Stimulated activated CD8-positive, alpha-beta memory T cell treated with anti-CD3 and anti-CD28 coated beads, Interleukin-12 subunit alpha, Interleukin-12 subunit beta, amount 100 ng/mL, for 24 hours (primary cell): ENCODE data around the gene KDM5B.
"Not testable (repeated sequence)": the region's sequence is repeated elsewhere in the genome, so short reads cannot be mapped to it uniquely, and the experiment has no call there.

ENCODE experiments used
- DNase-seq: peaks from one replicate; pipeline ENCODE4 v3.0.0-alpha.2; 2020; ENCODE audit errors: extremely low read depth

KDM5B gene

DNA sequence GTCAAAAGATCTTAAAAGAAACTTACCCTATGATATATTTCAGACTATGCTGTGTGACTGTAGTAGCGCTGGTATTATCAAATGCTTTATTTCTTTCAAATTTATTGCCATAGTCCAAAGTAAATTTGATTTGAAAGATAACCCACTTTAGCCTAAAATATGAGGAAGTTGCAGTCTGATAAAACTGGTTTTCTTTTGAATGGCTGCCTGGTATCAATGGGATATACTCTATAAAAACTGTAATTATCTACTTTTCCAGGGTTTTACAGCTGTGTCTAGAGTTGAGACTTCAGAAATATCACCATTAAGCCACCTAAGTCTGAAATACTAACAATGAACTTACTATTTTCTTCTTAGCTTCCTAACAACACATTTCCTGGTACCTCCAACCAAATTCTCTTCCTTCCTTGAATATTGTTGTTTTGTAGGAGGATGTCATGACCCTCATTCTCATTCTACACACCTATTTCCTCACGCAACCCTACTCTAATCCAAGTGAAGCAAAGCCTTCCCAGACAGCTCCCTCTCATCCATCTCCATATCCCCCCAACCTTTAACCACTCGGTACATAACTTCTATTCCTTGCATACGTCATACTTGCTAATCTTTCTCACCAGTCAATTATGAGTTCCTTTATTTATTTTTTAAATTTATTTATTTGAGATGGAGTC, 17.0 kb downstream of the KDM5B start:
- DNase-seq: no peak

GRCh38 chr1:202788800-202789199, 19.4 kb downstream of the KDM5B start:
- DNase-seq: no peak

DNA sequence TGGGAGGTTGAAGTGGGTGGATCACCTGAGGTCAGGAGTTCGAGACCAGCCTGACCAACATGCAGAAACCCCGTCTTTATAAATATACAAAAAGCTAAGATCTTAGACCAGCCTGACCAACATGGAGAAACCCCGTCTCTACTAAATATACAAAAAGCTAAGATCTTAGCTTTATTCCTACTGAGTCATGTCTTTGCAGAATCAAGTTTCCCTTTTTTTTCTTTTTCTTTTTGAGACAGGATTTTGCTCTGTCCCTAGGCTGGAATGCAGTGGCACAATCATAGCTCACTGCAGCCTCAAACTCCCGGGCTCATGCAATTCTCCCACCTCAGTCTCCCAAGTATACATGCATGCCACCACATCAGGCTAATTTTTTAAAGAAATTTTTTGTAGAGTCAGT, 21.4 kb downstream of the KDM5B start:
- DNase-seq: no peak

GRCh38 chr1:202781180-202781579, 27.0 kb downstream of the KDM5B start:
- DNase-seq: no peak

- DNase-seq: no peak
These were observed 38.1 kb downstream of the KDM5B start for GRCh38 chr1:202770135-202770534.

DNA sequence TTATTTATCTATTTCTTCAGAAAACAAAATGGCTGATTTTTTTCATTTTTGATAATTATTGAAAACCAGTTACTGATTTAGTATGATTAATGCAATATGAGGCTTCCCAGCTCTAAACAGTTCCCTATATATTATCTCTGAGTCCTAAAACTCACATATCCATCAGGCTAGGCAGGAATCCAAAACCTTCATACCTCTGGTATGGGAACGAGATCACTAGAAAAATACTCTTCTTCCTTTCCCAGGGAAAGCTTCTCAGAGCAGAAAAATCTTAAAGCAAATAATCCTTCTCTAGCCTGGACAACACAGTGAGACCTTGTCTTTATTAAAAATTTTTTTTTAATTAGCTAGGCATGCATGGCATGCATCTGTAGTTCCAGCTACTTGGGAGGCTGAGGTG, 42.5 kb downstream of the KDM5B start:
- no peak for DNase-seq

- DNase-seq: no peak
These were observed 46.2 kb downstream of the KDM5B start for GRCh38 chr1:202762019-202762418.

DNA sequence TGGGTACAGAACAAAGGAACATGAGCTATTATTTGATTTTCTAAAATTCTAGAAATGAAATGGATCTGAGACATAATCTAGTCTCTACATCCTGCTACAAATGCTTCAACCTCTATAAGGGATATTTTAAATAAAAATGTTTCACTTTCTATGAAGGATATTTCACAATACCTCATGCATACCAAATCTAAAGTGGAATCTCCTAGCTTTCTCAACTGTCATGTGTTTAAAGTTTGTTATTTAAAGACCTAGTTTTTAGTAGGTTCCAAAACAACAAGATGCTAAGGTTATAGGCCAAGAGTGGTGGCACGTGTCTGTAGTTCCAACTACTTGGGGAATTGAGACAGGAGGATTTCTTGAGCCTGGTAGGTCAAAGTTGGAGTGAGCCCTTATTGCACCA, 47.6 kb downstream of the KDM5B start:
- no peak for DNase-seq

GRCh38 chr1:202756391-202756790, 51.8 kb downstream of the KDM5B start:
- DNase-seq: no peak

GRCh38 chr1:202754293-202754692, 53.9 kb downstream of the KDM5B start:
- DNase-seq: no peak

- no peak for DNase-seq
These were observed 55.4 kb downstream of the KDM5B start for GRCh38 chr1:202752774-202753173.

DNA sequence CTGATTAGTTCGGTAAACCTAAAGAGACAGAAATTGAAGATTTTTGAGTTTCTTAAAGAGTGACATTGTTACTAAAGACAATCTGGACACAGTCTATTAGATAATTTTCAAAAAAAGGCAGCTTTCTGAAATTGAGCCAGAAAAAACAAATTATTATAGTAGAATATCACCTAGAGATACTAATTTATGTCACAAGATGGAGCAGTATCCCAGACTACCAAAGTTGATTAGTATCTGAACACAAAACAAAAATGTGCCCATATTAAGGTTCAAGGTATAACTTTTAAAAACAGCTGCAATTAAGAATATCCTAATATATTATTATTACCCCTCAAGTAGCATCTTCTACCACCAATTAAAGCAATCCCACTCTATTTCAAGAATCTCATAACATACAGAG, 57.5 kb downstream of the KDM5B start:
- DNase-seq: no peak

GRCh38 chr1:202750024-202750423, 58.2 kb downstream of the KDM5B start:
- no peak for DNase-seq

GRCh38 chr1:202745323-202745888, 62.8 kb downstream of the KDM5B start:
- DNase-seq: no peak

- DNase-seq: not testable (repeated sequence)
These were observed 63.5 kb downstream of the KDM5B start for GRCh38 chr1:202744770-202745169.

DNA sequence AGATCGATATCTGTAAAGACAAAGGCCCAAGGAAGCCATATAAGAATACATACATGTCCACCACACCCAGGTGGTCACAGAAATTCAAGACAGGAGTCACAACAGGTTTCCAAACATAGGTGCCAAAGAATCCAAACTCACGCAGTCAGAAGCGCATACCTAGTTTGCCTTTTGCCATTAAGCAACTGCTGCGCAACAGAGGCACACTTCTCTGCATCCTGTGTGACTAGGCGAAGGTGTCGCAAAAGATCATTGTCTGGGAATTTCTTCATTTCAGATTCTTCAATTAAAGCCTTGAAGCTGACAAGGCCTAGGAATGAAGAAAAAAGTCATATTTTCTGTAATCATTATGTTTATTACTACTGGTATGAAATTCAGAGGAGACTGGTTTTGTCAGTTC, 65.7 kb downstream of the KDM5B start:
- DNase-seq: no peak

GRCh38 chr1:202733251-202733650, 75.0 kb downstream of the KDM5B start:
- no peak for DNase-seq

GRCh38 chr1:202728951-202729350, 79.3 kb downstream of the KDM5B start:
- DNase-seq: no peak

DNA sequence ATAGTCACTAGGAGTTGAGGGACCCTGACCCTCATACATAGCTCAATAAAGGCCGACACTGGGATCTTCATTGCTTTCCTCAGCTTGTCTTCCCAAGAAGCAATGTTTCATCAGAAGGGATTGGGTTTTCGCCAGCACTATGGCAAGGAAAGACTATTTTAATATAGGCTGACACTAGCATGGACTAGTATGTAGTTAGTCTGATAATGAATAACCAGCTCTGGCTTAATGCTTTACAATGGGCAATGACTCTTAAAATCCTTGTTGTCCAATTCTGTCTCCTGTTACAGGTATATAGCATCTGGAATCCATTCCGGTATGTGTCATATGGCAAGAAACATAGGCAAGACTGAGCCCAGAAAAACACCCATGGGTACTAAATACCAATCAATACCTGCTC, 82.7 kb downstream of the KDM5B start:
- DNase-seq: no peak

DNA sequence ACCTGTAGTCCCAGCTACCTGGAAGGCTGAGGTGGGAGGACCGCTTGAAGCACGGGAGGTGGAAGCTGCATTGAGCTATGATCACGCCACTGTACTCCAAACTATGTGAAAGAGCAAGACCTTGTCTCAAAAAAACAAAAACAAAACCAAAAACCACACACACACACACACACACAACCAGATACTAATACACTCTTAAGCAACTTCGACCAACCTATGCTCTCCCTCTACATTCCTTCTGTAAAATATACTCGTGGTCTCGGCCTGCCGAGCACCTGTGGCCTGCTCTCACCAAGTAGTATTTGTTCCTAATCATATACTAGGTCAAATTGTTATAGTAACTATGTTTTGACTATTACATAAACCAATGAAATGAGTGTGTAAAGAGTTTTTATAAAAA, 84.5 kb downstream of the KDM5B start:
- no peak for DNase-seq

DNA sequence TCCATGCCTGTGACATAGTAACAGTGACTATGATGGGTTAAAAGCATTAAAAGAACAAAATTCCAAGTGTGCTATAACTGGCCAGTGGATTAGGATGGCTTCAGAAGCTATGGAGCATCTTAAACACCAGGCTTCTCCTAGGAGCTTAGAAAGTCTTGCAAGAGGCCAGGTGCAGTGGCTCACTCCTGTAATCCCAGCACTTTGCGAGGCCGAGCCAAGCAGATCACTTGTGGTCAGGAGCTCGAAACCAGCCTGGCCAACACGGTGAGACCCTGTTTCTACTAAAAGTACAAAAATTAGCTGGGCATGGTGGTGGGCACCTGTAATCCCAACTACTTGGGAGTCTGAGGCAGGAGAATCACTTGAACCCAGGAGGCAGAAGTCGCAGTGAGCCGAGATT, 85.2 kb downstream of the KDM5B start:
- DNase-seq: not testable (repeated sequence)

DNA sequence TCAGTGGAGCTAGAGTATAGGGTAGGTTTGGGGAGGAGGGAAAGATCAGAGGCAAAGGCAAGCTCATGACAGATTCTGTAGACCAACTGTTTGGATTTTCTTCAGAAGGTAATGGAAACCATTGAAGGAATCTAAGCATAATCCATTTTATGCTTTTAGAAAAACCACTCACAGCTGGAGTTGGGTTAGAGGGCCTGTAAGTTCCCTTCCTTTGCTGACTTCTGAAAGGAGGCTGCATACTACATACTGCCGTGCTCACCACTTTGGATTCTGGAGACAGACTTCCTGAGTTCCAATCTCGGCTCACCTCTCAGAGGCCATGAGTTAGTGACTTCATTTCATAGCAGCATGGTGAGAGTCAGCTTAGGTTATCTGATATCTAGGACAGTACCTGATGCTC, 91.6 kb downstream of the KDM5B start:
- DNase-seq: no peak

- DNase-seq: not testable (repeated sequence)
These were observed 94.0 kb downstream of the KDM5B start for GRCh38 chr1:202714202-202714601.

- DNase-seq: no peak
These were observed 95.1 kb downstream of the KDM5B start for GRCh38 chr1:202713110-202713509.
